NB4 (cell line): ENCODE data around the gene TSPAN5.

ENCODE experiments used
- DNase-seq: peaks from one replicate; pipeline ENCODE4 v3.0.0; 2010; ENCODE audit warnings: low read depth
- H3K4me3 ChIP-seq: one replicate; pipeline ENCODE4 v1.5.1; 2011; ENCODE audit warnings: mild to moderate bottlenecking, low read depth, low read length, moderate library complexity
- MAX ChIP-seq: IDR thresholded peaks from 2 replicates; pipeline ENCODE4 v1.6.1; 2011; ENCODE audit warnings: low read depth, low read length
- MYC ChIP-seq: IDR thresholded peaks from 2 replicates; pipeline ENCODE4 v1.6.1; 2011; ENCODE audit warnings: low read depth, low read length
- POLR2A ChIP-seq: IDR thresholded peaks from 2 replicates; pipeline ENCODE4 v1.6.1; 2011; ENCODE audit warnings: mild to moderate bottlenecking; ENCODE audit not compliant: insufficient read length; ENCODE audit errors: extremely low read depth
- TF ChIP-seq, protein P1 (sequence below): IDR thresholded peaks from one replicate; pipeline ENCODE4 v1.5.1; 2012; ENCODE audit warnings: low read depth, low read length

Gene TSPAN5

GRCh38 chr4:98433691-98434090, 224.7 kb downstream of the TSPAN5 start:
- H3K4me3 ChIP-seq: no peak overlapping the region
- no peak for DNase-seq
- TF ChIP-seq, protein P1, sequence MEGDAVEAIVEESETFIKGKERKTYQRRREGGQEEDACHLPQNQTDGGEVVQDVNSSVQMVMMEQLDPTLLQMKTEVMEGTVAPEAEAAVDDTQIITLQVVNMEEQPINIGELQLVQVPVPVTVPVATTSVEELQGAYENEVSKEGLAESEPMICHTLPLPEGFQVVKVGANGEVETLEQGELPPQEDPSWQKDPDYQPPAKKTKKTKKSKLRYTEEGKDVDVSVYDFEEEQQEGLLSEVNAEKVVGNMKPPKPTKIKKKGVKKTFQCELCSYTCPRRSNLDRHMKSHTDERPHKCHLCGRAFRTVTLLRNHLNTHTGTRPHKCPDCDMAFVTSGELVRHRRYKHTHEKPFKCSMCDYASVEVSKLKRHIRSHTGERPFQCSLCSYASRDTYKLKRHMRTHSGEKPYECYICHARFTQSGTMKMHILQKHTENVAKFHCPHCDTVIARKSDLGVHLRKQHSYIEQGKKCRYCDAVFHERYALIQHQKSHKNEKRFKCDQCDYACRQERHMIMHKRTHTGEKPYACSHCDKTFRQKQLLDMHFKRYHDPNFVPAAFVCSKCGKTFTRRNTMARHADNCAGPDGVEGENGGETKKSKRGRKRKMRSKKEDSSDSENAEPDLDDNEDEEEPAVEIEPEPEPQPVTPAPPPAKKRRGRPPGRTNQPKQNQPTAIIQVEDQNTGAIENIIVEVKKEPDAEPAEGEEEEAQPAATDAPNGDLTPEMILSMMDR: no peak
- no peak for TF ChIP-seq MAX
- no peak for TF ChIP-seq MYC
- TF ChIP-seq POLR2A: no peak

DNA sequence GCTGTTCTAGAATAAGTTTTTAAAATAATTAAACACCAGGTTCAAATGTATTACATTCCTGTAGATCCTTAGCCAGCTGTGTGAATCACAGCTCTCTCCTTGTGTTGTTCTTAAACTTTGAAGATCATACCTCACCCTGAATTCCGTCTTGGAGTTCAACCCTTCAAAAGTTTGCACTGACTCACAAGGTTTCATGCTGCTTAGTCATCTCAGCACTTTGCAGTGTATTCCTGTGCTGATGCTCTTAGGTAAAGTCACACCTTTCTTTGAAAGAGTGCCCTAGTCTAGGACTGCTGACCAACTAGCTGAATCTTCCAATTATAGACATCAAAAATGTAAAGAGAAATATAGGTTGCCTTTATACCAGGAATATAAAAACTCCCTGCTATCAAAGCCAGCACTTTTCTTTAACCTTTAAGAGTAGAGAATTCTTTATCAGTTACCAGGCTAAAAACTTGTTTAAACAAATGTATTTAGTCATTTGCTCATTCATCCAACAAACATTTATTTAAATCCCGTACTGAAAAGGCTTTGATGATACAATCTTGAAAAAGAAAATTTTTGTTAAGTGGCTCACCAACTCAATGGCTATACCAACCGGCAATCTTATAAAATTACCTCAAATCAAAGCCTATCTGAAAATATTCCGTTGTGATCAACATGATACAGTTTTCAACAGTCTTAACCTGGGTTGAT, 227.6 kb downstream of the TSPAN5 start:
- TF ChIP-seq, protein P1: no peak
- TF ChIP-seq POLR2A (no peak), MYC (no peak), MAX (no peak)
- no peak overlapping the region for H3K4me3 ChIP-seq
- no peak for DNase-seq

DNA sequence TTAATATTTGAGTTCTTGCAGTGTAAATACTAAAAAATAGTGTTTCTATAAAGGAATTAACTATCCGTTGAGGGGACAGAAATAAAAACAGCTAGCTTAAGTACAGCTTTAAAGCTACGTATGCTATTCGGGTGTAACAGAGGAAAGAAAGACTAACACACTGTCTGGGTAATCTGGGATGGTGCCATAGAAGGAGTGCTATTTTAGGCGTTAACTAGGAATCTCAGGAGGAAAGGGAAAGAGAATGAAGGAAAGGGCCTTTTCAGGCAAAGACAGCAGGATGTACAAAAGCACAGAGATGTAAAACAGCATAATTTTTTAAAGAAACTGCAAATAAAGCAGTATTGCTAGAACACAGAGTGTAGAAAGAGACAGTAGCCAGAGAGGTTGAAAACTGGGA, 235.4 kb downstream of the TSPAN5 start:
- H3K4me3 ChIP-seq: no peak overlapping the region
- TF ChIP-seq, protein P1: no peak
- no peak for TF ChIP-seq MAX
- no peak for TF ChIP-seq POLR2A
- no peak for TF ChIP-seq MYC
- no peak for DNase-seq

DNA sequence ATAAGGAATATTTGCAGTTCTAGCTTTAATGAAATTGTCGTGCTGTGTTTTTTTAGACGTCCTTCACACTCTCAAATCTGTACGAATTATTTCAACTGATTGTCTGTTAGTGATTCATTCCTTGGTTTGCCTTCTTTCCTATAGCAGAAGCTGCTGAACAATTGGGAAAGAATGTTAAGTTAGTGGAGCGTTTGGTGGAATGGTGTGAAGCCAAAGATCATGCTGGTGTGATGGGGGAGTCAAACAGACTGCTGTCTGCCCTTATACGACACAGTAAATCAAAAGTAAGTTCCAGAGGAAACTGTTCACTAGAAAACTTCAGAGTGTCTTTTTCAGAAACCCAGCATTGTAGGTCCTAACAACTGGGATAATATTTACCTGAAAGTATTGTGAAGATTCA, 237.3 kb downstream of the TSPAN5 start:
- DNase-seq: no peak
- TF ChIP-seq MYC (no peak), MAX (no peak), POLR2A (no peak)
- TF ChIP-seq, protein P1: no peak

More for the DNA sequence above, 237.3 kb downstream of the TSPAN5 start:
- H3K4me3 ChIP-seq: no peak overlapping the region
